GM10847 (cell line): ENCODE measurements around the gene TEDC2.
A peak's percentile ranks its signal among the peaks of the same experiment; 100 is the strongest.

Source experiments
- POLR2A ChIP-seq: IDR thresholded peaks from 2 replicates; pipeline ENCODE4 v1.6.1; 2011; ENCODE audit not compliant: insufficient read length; ENCODE audit errors: extremely low read depth

The TEDC2 gene

DNA sequence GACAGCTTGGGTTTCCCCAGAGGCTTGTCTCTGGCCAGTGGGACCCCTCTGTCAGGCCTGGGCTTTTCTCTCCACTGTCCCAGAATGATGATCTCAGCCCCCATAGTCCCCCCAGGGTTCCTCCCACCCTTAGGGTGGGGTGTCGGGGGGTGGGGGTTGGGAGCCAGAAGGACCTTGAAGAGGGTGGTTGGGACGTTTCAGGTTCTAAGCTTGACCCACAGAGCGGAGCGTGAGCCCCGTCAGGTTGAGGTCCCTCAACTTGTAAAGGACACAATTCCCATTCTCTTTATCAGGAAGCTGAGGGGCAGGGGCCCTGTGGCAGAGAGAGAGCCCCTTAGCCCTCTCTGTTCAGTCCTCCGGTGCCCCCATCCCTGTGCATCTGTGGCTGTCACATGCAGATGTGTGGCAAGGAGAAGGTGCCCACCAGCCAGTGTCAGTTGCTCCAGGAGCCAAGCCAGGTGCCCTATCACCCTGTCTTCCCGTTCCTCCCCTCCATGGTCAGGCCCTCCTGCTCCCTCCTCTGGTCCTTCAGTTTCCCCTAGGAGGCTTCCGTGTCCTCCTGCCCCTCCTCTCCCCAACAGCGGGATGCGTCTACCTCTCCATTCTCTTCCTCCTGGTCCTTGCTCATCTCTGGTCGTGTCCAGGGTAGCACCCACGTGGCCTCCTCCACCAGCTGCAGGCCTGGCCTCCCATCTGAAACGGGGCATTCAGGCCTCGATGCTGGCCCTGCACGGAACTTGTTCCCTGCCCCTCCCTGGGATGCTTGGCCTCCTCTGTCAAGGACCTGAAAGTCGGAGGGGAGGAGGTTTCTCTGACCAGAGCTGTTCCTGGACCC lies 9.7 kb downstream of the TEDC2 start:
- TF ChIP-seq POLR2A: no peak

DNA sequence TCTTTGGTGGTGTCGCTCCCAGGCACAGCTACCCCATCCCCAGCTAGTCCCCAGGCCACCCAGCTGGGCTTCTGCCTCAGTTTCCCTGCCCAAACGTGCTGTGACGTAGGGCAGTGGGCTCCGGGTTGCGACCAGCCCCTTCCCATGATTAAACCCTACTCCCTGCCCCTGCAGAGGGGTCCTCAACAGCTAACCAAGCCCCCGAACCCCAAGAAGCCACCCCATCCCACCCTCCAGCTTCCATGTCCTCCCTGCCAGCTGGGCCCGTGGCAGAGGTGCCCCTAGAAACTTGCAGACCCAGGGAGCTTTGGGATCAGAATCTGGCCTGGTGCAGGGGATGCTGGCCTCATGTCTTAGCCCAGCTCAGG lies 10.3 kb downstream of the TEDC2 start:
- no peak for TF ChIP-seq POLR2A

DNA sequence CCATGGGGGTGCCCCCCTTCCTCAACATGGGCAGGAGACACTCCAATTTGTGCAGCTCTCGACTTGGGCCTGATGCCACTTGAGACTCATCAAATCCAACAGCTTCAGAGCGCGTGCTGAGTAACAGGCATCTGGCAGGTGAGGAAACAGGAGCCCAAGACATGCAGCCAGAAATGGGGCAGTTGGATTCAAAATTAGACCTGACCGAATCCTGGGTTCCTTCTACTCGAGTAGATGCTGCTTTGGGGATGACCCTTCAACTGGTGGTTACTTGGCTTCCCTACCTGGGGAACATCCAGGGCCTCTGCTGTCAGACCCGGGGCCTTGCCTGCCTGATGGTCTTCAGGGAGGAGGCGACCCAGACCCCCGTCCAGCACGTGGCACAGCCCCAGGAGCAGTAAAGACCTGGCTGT lies 10.7 kb downstream of the TEDC2 start:
- no peak for TF ChIP-seq POLR2A

DNA sequence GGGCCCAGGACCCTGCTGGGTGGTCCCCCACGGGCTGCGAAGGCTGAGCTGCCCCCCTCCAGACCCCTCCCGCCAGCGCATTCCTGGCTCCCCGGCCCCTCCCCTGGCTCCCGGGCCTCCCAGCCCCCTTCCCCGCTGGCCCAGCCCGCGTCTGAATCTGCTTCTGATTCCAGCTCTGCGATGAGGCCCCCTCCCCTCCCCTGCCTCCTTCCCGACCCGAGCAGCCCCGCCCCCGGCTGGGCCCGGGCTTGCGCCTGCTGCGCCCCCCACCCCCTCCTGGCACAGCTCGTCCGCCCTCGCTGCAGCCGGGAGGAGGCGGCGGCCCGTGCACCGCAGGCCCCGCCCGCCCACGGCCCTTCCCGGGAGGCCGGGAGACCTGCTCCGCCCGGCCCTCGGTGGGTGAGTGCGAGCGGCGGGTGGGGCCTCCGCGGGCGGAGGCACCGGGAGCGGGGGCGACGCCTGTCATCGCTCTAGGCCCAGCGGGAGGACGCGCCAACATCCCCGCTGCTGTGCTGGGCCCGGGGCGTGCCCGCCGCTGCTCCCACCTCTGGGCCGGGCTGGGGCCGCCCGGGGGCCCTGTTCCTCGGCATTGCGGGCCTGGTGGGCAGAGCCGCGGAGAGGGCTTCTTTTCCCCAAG lies 11.2 kb downstream of the TEDC2 start, which contains the start of gene NTN3:
NTN3 (plus strand) TSS at position 282 of the 637 bp plus-strand sequence. CDS start 405 bp downstream, outside the sequence.
- TF ChIP-seq POLR2A: no peak

DNA sequence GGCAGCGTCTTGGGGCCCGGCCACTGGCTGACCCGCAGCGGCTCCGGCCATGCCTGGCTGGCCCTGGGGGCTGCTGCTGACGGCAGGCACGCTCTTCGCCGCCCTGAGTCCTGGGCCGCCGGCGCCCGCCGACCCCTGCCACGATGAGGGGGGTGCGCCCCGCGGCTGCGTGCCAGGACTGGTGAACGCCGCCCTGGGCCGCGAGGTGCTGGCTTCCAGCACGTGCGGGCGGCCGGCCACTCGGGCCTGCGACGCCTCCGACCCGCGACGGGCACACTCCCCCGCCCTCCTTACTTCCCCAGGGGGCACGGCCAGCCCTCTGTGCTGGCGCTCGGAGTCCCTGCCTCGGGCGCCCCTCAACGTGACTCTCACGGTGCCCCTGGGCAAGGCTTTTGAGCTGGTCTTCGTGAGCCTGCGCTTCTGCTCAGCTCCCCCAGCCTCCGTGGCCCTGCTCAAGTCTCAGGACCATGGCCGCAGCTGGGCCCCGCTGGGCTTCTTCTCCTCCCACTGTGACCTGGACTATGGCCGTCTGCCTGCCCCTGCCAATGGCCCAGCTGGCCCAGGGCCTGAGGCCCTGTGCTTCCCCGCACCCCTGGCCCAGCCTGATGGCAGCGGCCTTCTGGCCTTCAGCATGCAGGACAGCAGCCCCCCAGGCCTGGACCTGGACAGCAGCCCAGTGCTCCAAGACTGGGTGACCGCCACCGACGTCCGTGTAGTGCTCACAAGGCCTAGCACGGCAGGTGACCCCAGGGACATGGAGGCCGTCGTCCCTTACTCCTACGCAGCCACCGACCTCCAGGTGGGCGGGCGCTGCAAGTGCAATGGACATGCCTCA lies 12.0 kb downstream of the TEDC2 start:
- TF ChIP-seq POLR2A: no peak

DNA sequence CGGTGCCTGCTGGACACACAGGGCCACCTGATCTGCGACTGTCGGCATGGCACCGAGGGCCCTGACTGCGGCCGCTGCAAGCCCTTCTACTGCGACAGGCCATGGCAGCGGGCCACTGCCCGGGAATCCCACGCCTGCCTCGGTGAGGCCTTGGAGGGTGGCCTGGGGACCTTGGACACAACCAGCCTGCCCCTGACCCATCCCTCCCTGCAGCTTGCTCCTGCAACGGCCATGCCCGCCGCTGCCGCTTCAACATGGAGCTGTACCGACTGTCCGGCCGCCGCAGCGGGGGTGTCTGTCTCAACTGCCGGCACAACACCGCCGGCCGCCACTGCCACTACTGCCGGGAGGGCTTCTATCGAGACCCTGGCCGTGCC lies 12.6 kb downstream of the TEDC2 start:
- no peak for TF ChIP-seq POLR2A

DNA sequence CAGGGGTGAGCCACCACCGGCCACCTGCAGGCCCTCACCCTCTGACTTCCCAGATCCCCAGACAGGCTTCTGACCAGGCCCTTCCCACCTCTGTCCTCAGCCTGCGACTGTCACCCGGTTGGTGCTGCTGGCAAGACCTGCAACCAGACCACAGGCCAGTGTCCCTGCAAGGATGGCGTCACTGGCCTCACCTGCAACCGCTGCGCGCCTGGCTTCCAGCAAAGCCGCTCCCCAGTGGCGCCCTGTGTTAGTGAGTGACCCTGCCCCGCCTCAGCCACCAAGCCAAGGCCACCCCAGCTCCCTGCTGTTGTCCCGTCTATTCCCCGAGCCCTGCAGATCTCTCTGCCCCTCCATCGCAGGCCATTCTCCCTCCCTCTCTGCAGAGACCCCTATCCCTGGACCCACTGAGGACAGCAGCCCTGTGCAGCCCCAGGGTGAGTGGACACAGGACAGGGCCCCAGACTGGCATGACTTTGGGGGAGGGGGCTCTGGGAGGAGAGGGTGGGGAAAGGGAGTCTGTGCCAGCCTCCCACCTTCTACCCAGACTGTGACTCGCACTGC lies 13.1 kb downstream of the TEDC2 start:
- no peak for TF ChIP-seq POLR2A

DNA sequence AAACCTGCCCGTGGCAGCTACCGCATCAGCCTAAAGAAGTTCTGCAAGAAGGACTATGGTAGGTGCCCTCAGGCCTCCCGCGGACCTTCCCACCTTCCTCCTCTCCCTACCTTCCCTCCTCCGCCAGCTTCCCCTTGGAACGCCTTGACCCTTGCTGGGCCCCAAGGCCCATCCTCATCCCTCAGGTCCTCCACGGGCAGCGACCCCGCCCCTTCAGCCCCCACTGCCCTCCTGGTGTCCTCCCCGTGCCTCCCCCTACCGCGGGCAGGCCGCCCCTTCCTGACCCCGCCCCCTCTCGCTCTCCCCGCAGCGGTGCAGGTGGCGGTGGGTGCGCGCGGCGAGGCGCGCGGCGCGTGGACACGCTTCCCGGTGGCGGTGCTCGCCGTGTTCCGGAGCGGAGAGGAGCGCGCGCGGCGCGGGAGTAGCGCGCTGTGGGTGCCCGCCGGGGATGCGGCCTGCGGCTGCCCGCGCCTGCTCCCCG lies 13.6 kb downstream of the TEDC2 start:
- no peak for TF ChIP-seq POLR2A

DNA sequence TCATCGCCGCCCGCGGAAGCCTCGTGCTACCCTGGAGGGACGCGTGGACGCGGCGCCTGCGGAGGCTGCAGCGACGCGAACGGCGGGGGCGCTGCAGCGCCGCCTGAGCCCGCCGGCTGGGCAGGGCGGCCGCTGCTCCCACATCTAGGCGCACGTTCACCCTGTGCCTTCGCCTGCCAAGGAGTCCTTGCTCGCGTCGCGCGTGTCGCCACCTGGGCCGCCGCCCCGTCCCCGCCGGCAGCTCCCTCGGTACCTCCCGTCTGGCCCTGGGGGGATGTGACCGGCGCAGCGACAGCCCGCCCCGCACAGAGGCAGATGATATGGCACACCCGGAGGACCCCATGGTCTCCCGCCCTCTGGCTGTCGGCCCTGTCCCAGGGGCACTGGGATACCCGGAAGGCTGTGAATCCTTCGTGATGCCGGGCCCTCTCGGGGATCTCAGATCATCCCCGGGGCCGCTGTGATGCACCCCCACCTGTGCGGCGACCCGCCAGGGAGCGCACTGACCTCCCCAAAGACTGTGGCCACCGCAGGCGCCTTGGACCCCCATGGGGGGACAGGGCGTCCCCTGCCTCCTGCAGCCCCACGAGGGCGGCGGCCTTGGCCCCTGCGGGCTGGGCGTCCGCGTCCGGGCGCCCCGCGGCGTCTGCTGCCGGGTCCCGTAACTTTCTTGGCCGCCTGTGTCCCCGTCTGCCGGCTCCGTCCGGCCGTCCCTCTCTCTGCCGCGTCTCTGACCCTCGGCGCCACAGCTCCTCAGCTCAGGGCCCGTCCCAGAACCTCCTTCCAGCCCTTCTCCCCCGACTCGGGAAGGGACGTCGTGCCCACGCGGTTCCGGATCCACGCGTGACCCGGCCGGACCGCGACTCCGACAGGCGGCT lies 14.3 kb downstream of the TEDC2 start:
- no peak for TF ChIP-seq POLR2A

DNA sequence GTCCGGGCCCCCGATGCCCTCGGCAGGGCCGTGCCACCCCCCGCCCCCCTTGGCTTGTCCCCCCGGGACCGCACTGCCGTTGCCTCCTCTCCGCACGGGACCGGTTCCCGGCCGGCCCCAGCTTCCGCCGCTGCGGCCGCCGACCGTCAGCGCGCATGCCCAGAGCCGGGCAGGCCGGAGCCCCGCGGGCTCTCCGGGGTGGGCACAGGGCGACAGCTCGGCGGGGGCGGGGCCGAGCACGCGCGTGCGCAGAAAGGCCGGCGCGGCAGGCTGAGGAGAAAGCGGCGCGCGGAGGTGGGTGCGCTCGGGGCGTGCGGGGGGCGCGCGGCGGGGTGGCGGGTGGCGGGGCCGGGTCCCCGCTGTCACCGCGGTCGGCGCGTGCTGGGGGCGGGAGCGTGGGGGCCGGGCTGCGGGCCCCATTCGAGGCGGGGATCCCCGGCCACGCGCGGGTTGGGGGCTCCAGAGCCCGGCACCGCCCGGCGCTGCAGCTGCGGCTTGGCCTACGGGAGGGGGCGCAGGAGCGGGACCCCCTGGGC lies 15.0 kb downstream of the TEDC2 start, which contains the start of gene TBC1D24:
TBC1D24 (plus strand) TSS at position 251 of the 536 bp plus-strand sequence. CDS start 21,022 bp downstream, outside the sequence.
- TF ChIP-seq POLR2A: peak; percentile 88

DNA sequence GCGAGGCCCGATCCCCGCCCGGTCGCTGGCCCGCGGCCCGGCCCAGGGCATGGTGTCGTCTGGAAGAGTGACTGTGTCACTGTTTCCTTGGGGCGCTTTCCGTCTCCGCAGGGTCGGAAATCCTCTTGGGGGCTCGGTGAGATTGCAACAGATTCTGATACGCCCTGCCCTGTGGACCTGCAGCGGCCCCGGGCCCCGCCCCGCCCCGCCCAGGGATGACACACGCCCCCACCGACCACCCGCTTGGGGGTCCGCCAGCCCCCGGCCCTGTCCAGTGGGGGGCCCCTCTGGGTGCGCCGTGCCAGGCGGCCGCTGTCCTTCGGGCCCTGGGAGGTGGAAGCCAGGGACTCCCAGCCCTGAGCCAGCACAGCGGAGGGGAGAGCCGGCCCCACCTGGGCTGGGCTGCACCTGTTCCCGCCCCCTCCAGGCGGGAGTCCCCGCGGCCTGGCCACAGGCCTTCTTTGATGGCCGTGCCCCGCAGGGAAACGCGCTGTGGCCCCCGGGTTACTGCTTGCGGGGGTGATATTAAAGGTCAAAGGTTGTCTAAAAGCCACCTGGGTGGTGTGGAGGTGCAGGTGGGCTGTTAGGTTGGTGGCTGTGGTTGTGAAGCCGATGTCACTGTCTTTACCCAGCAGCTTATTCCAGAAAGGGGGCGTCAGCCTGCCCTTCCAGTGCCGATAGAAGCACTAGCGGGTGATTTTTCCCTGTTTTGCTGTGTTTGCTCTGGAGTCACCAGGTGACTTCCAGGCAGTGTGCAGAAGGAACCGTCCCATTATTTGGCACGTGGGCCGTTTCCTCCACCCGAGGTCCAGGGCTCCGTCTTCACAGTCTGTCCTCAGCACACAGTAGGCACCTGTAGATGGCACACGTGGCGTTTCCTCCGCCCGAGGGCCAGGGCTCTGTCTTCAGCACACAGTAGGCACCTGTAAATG lies 15.8 kb downstream of the TEDC2 start:
- TF ChIP-seq POLR2A: no peak

DNA sequence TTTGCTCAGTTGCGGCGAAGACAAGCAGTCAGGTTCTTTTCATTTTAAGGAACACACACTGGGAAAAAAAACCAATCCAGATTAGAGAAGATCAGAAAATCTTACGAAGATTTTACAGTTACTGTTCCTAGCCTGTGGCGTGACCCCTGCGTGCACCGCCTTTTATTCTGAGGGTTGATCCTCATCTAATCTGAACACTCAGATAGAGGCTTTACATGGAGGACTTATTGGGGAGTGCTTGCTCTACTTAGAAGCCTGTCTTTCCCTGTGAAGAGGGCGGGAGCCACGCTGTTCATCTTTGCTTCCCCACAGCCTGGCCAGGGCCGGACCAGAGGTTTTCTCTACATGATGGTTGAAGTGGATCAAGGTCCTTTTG lies 16.4 kb downstream of the TEDC2 start:
- no peak for TF ChIP-seq POLR2A

DNA sequence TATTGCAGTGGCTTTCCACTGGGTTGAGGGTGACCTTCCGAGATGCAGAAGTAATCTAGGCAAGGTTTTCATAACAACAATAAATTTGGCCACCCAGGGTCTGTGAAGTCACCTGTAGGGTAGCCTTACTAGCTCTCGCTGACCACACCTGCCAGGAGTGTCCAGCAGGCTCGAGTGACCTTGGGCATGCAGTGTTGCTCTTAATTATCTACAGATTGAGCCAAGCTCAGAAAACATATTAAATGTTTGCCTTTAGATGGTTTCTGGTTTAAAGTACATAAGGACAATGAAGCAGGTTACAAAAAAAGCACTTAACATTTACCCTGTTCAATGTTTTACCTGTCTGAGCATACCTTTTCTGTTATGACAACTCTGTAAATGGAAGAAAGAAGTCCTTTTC lies 16.8 kb downstream of the TEDC2 start:
- TF ChIP-seq POLR2A: no peak
